Gastroesophageal sphincter (tissue), 4 donors: ENCODE data around the gene FLRT2. TPM values are rescaled to one million over a fixed set of nuclear protein-coding genes. Genes with fewer than 3 reads are reported as not detected.

Source experiments
- ATAC-seq: fragments of 150-250 bp; one replicate; pipeline ENCODE4 v1.9.1; 2016; ENCODE audit warnings: mild to moderate bottlenecking, moderate library complexity
- H3K27ac ChIP-seq, 4 donors: fragments of 200-600 bp; sonication (generic) in 3 of 4; 1 replicate in 3 of 4; 2 replicates in 1 of 4; pipeline ENCODE4 v1.5.1; 2016 to 2019
- H3K27me3 ChIP-seq: fragments of 200-600 bp; sonication (generic); one replicate; pipeline ENCODE4 v1.5.1; 2019
- H3K36me3 ChIP-seq, 2 donors: fragments of 200-600 bp; sonication (generic); one replicate each; pipeline ENCODE4 v1.5.1; 2019; ENCODE audit warnings: control low read depth in 1 of 2
- H3K4me1 ChIP-seq, 3 donors: fragments of 200-600 bp; sonication (generic); 1 replicate in 2 of 3; 2 replicates in 1 of 3; pipeline ENCODE4 v1.5.1; 2016 to 2019; ENCODE audit warnings: control low read depth in 2 of 3
- H3K4me3 ChIP-seq, 2 donors: fragments of 200-600 bp; sonication (generic); one replicate each; pipeline ENCODE4 v1.5.1; 2019; ENCODE audit warnings: mild to moderate bottlenecking in 1 of 2, moderate library complexity in 1 of 2
- H3K9me3 ChIP-seq, 3 donors: fragments of 200-600 bp; sonication (generic); one replicate each; pipeline ENCODE4 v1.5.1; 2017 to 2019; ENCODE audit warnings: control low read depth in 2 of 3
- CTCF ChIP-seq, 4 experiments: fragments of 200-600 bp in 2 of 4; fragments of 450-650 bp in 2 of 4; sonication (generic) in 1 of 4; IDR thresholded peaks; one replicate each; pipeline ENCODE4 v1.5.1; 2017 to 2019; ENCODE audit warnings: antibody characterized with exemption in 4 of 4, mild to moderate bottlenecking in 2 of 4, moderate library complexity in 2 of 4
- EP300 ChIP-seq: sonication (generic); formaldehyde crosslinking; IDR thresholded peaks from one replicate; pipeline ENCODE4 v1.6.1; 2017; ENCODE audit warnings: antibody characterized with exemption, mild to moderate bottlenecking
- POLR2A ChIP-seq, 2 donors: fragments of 450-650 bp; IDR thresholded peaks; one replicate each; pipeline ENCODE4 v1.6.1; 2017; ENCODE audit warnings: antibody characterized with exemption in 2 of 2, mild to moderate bottlenecking in 2 of 2, moderate library complexity in 1 of 2
- POLR2AphosphoS5 ChIP-seq: sonication (generic); formaldehyde crosslinking; IDR thresholded peaks from one replicate; pipeline ENCODE4 v1.6.1; 2017; ENCODE audit warnings: antibody characterized with exemption
- WGBS, 2 donors: methylation state at CpG; one replicate each; pipeline ENCODE4 v1.1.5; 2018; ENCODE audit warnings: low coverage in 1 of 2; 5-methylcytosine and 5-hydroxymethylcytosine counted together
- total RNA-seq, 4 donors: library from RNA; depleted of rRNA; stranded (reverse); fragments of >200 nt; gene quantifications; one replicate each; pipeline ENCODE4 v1.1.0, GENCODE V29; 2016

The FLRT2 gene
- total RNA-seq, 4 donors from 2014 or later = 9.2 to 30.8 (median 16.4) TPM

GRCh38 chr14:85702191-85702590 is 172.2 kb downstream of the FLRT2 start:
- TF ChIP-seq POLR2A (IDR thresholded peaks at IDR 0.05) (no peak), EP300 (no peak), POLR2AphosphoS5 (no peak), CTCF (IDR thresholded peaks at IDR 0.05) (no peak)
- Histone ChIP-seq H3K27me3 (no peaks in the 10 kb centered on the region), H3K27ac (no peak overlapping the region), H3K4me3 (no peak overlapping the region), H3K9me3 (no peaks in the 10 kb centered on the region), H3K36me3 (no peaks in the 10 kb centered on the region), H3K4me1 (no peaks in the 10 kb centered on the region)
- no peak for ATAC-seq
- WGBS, 2 donors = 43 to 63% methylated on average over 1 of the region's 1 CpG

GRCh38 chr14:85702997-85703396 is 173.1 kb downstream of the FLRT2 start:
- H3K4me1 ChIP-seq = no peaks in the 10 kb centered on the region
- H3K4me3 ChIP-seq = no peak overlapping the region
- no peak for ATAC-seq
- 50 to 57% methylated on average over 3 of the region's 3 CpGs for WGBS, 2 donors
- no peaks in the 10 kb centered on the region for H3K36me3 ChIP-seq
- H3K27ac ChIP-seq = no peak overlapping the region
- no peaks in the 10 kb centered on the region for H3K9me3 ChIP-seq
- H3K27me3 ChIP-seq = no peaks in the 10 kb centered on the region
- no peak for TF ChIP-seq EP300
- no peak for TF ChIP-seq POLR2A (IDR thresholded peaks at IDR 0.05)
- TF ChIP-seq POLR2AphosphoS5 = no peak
- no peak for TF ChIP-seq CTCF (IDR thresholded peaks at IDR 0.05)
